Fibroblast of villous mesenchyme (primary cell): ENCODE results near the gene TAL2. TPM values are rescaled to one million over a fixed set of nuclear protein-coding genes. Genes with fewer than 3 reads are reported as not detected.

Experiments used
- DNase-seq: peaks from one replicate; pipeline ENCODE4 v3.0.0-alpha.2; 2010; ENCODE audit warnings: low read depth
- H3K4me3 ChIP-seq: 2 replicates; pipeline ENCODE4 v1.5.1; 2011; ENCODE audit warnings: low read depth, mild to moderate bottlenecking, low read length
- CTCF ChIP-seq: IDR thresholded peaks from 2 replicates; pipeline ENCODE4 v1.5.1; 2012; ENCODE audit warnings: low read depth, mild to moderate bottlenecking, low read length; ENCODE audit not compliant: insufficient read depth
- total RNA-seq: library from RNA; depleted of rRNA; stranded (reverse); fragments of >200 nt; gene quantifications from 2 replicates; pipeline ENCODE4 v1.2.3, GENCODE V29; 2012

TAL2 gene
- total RNA-seq: not detected in 2 replicates

GRCh38 chr9:105662184-105663104, at the start of gene TAL2:
TSS of gene TAL2 (plus strand) at chr9:105662457. CDS start at chr9:105662497, 40 bp downstream.
- no peak for TF ChIP-seq CTCF
- DNase-seq: no peak
- H3K4me3 ChIP-seq: no peak within 1 kb of the TSS

- no peak for TF ChIP-seq CTCF
- no peak for DNase-seq
- no peak overlapping the region for H3K4me3 ChIP-seq
These were observed 41.3 kb upstream of the TAL2 start for GRCh38 chr9:105621001-105621400.

GRCh38 chr9:105625088-105625487, 37.2 kb upstream of the TAL2 start:
- TF ChIP-seq CTCF: no peak
- H3K4me3 ChIP-seq: no peak overlapping the region
- DNase-seq: no peak

- no peak for TF ChIP-seq CTCF
- peak; percentile 20 for DNase-seq
- H3K4me3 ChIP-seq: no peak overlapping the region
These were observed 29.4 kb upstream of the TAL2 start for GRCh38 chr9:105632807-105633206.

- DNase-seq: no peak
- no peak for TF ChIP-seq CTCF
- no peak overlapping the region for H3K4me3 ChIP-seq
These were observed 28.8 kb upstream of the TAL2 start for GRCh38 chr9:105633411-105633810.

GRCh38 chr9:105636331-105636730, 25.9 kb upstream of the TAL2 start:
- no peak for TF ChIP-seq CTCF
- no peak overlapping the region for H3K4me3 ChIP-seq
- DNase-seq: no peak
